NB4 (cell line): ENCODE results near the gene KAT5.
"Not testable (repeated sequence)": the region's sequence is repeated elsewhere in the genome, so short reads cannot be mapped to it uniquely, and the experiment has no call there.

Experiments
- DNase-seq: peaks from one replicate; pipeline ENCODE4 v3.0.0; 2010; ENCODE audit warnings: low read depth
- H3K4me3 ChIP-seq: one replicate; pipeline ENCODE4 v1.5.1; 2011; ENCODE audit warnings: mild to moderate bottlenecking, low read depth, low read length, moderate library complexity
- MYC ChIP-seq: IDR thresholded peaks from 2 replicates; pipeline ENCODE4 v1.6.1; 2011; ENCODE audit warnings: low read depth, low read length
- POLR2A ChIP-seq: IDR thresholded peaks from 2 replicates; pipeline ENCODE4 v1.6.1; 2011; ENCODE audit warnings: mild to moderate bottlenecking; ENCODE audit not compliant: insufficient read length; ENCODE audit errors: extremely low read depth
- TF ChIP-seq, protein P1 (sequence below): IDR thresholded peaks from 2 replicates; pipeline ENCODE4 v1.6.1; 2011; ENCODE audit warnings: low read depth, low read length
- TF ChIP-seq, protein P2 (sequence below): IDR thresholded peaks from one replicate; pipeline ENCODE4 v1.5.1; 2012; ENCODE audit warnings: low read depth, low read length

Gene KAT5

GRCh38 chr11:65727865-65728264 lies 15.8 kb downstream of the KAT5 start:
- no peak for DNase-seq
- no peak for TF ChIP-seq MYC
- TF ChIP-seq, protein P1, sequence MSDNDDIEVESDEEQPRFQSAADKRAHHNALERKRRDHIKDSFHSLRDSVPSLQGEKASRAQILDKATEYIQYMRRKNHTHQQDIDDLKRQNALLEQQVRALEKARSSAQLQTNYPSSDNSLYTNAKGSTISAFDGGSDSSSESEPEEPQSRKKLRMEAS: no peak
- TF ChIP-seq POLR2A: no peak
- TF ChIP-seq, protein P2, sequence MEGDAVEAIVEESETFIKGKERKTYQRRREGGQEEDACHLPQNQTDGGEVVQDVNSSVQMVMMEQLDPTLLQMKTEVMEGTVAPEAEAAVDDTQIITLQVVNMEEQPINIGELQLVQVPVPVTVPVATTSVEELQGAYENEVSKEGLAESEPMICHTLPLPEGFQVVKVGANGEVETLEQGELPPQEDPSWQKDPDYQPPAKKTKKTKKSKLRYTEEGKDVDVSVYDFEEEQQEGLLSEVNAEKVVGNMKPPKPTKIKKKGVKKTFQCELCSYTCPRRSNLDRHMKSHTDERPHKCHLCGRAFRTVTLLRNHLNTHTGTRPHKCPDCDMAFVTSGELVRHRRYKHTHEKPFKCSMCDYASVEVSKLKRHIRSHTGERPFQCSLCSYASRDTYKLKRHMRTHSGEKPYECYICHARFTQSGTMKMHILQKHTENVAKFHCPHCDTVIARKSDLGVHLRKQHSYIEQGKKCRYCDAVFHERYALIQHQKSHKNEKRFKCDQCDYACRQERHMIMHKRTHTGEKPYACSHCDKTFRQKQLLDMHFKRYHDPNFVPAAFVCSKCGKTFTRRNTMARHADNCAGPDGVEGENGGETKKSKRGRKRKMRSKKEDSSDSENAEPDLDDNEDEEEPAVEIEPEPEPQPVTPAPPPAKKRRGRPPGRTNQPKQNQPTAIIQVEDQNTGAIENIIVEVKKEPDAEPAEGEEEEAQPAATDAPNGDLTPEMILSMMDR: no peak
- no peak overlapping the region for H3K4me3 ChIP-seq

- no peak overlapping the region for H3K4me3 ChIP-seq
- no peak for DNase-seq
- TF ChIP-seq, protein P1: no peak
- TF ChIP-seq, protein P2: no peak
- TF ChIP-seq POLR2A (no peak), MYC (no peak)
These were observed 18.4 kb downstream of the KAT5 start for GRCh38 chr11:65730461-65730860.

DNA sequence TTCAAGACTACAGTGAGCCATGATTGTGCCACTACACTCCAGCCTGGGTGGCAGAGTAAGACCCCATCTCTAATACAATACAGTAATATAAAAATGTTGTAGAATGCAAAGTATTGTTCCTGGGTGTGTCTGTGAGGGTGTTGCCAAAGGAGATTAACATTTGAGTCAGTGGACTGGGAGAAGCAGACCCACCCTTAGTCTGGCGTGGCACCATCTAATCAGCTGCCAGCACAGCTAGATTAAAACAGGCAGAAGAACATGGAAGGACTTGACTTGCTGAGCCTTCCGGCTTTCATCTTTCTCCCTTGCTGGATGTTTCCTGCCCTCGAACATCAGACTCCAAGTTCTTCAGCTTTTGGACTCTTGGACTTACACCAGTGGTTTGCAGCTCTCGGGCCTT lies 23.1 kb downstream of the KAT5 start:
- H3K4me3 ChIP-seq, DNase-seq: not testable (repeated sequence)

DNA sequence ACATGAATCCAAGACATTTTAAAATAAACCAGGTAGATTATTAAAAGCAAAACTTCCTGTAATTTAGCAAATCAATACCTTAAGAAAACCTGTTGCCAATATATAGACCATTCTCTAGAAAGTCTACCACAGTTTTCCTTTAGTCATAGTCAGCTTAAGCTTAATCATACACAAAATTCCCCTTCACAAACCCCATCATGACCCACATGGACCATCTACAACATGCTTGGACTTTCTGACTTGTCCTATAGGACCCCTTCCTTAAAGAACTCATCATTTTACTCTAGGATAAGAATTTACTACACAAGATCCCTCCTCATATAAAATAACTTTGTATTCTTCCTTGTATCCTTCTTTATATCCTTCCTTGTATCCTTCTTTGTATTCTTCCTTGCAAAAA lies 24.8 kb downstream of the KAT5 start:
- no peak for DNase-seq
- TF ChIP-seq, protein P2: no peak
- TF ChIP-seq POLR2A (no peak), MYC (no peak)
- TF ChIP-seq, protein P1: no peak
- H3K4me3 ChIP-seq: no peak overlapping the region

GRCh38 chr11:65739022-65739421 lies 27.0 kb downstream of the KAT5 start:
- DNase-seq: no peak
- TF ChIP-seq POLR2A (no peak), MYC (no peak)
- TF ChIP-seq, protein P1: no peak
- TF ChIP-seq, protein P2: no peak
- H3K4me3 ChIP-seq: no peak overlapping the region

DNA sequence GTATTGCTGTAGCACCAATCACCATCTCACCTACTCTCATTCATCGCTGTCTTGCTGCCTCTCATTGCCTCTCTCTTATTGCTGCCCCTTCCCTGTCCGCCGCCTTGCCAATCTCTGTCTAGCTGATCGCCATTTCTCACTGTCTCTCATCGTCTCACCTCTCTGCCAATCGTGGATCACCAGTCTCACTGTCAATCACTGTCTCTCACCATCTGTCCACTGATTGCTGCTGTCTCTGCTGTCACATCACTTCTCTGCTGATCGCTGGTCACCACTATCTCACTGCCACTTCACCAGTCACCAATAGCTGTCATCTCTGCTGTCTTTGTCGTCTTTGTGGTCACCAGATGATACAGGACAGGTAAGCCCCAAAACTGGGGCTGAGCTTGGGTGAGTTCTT lies 29.1 kb downstream of the KAT5 start:
- DNase-seq: no peak
- TF ChIP-seq, protein P1: no peak
- TF ChIP-seq MYC: no peak
- TF ChIP-seq, protein P2: no peak
- no peak overlapping the region for H3K4me3 ChIP-seq
